Breast epithelium (tissue), 4 donors: ENCODE results near the gene ATP11C. TPM values are rescaled to one million over a fixed set of nuclear protein-coding genes. Genes with fewer than 3 reads are reported as not detected.

Experiments
- DNase-seq, 2 donors: peaks; one replicate each; pipeline ENCODE4 v3.0.0-alpha.2; 2019; ENCODE audit warnings: low spot score in 2 of 2
- H3K27ac ChIP-seq, 2 donors: fragments of 200-600 bp; sonication (generic) in 1 of 2; one replicate each; pipeline ENCODE4 v1.5.1; 2016 to 2019; ENCODE audit warnings: mild to moderate bottlenecking in 1 of 2
- H3K27me3 ChIP-seq, 2 donors: fragments of 200-600 bp; sonication (generic) in 1 of 2; one replicate each; pipeline versions ENCODE4 v1.5.1 to v1.6.0; 2017 to 2019; ENCODE audit warnings: control low read depth in 1 of 2, mild to moderate bottlenecking in 1 of 2
- H3K36me3 ChIP-seq: fragments of 200-600 bp; one replicate; pipeline ENCODE4 v1.5.1; 2019
- H3K4me1 ChIP-seq, 2 donors: fragments of 200-600 bp; sonication (generic); one replicate each; pipeline ENCODE4 v1.5.1; 2016 to 2019; ENCODE audit warnings: control low read depth in 1 of 2
- H3K4me3 ChIP-seq, 3 donors: fragments of 200-600 bp; sonication (generic); 1 replicate in 2 of 3; 2 replicates in 1 of 3; pipeline ENCODE4 v1.5.1; 2016 to 2019; ENCODE audit warnings: mild to moderate bottlenecking in 3 of 3, moderate library complexity in 2 of 3
- H3K9me3 ChIP-seq, 2 donors: fragments of 200-600 bp; sonication (generic) in 1 of 2; one replicate each; pipeline ENCODE4 v1.5.1; 2016 to 2019; ENCODE audit warnings: control low read depth in 1 of 2
- POLR2A ChIP-seq: fragments of 450-650 bp; IDR thresholded peaks from one replicate; pipeline ENCODE4 v1.6.1; 2016; ENCODE audit warnings: antibody characterized with exemption, mild to moderate bottlenecking, moderate library complexity
- POLR2AphosphoS5 ChIP-seq, 3 donors: sonication (generic); formaldehyde crosslinking; IDR thresholded peaks; one replicate each; pipeline ENCODE4 v1.6.1; 2017; ENCODE audit warnings: antibody characterized with exemption in 3 of 3
- intact Hi-C: fragments of 100-400 bp; cut with DNase I; formaldehyde crosslinking; loops from one replicate; pipeline ENCODE4 v1.15.1; 2023; ENCODE audit warnings: low total_unique reads
- total RNA-seq, 3 donors: library from RNA; depleted of rRNA; stranded (reverse); fragments of >200 nt; gene quantifications; one replicate each; pipeline ENCODE4 v1.1.0, GENCODE V29; 2016
- TF ChIP-seq, protein P1 (sequence below), 3 donors: fragments of 450-650 bp; IDR thresholded peaks; one replicate each; pipeline ENCODE4 v1.5.1; 2016 to 2017; ENCODE audit warnings: antibody characterized with exemption in 3 of 3, mild to moderate bottlenecking in 3 of 3, moderate library complexity in 3 of 3

Gene ATP11C
- total RNA-seq, 3 donors from 2014 or later, result 32.5 to 42.4 (median 34.1) TPM

DNA sequence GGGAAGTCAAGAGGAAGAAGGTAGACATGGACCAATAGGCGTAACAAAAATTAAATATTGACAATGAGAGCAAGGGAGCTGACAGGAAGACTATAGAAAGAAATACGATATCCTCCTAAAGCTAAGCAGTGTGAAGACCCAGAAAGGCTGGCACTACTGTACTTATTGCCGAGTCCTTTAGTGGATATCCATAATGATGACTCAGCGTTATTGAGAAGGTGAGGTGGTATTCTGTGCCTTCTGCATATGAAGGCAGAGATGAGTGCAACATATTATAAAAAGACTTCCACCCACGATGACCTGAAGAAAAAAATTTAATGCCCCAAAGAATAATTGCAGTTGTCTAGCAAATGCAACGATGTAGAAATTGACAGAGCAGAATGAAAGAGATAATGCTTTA, 211.9 kb downstream of the ATP11C start:
- H3K27me3 ChIP-seq, result peaks cover 0 to 9% of the 10 kb centered on the region in 2 donors
- no peak for DNase-seq
- H3K9me3 ChIP-seq, result no peaks in the 10 kb centered on the region
- no peaks in the 10 kb centered on the region for H3K36me3 ChIP-seq
- no peaks in the 10 kb centered on the region for H3K4me1 ChIP-seq
- no peak overlapping the region for H3K27ac ChIP-seq
- H3K4me3 ChIP-seq, result no peak overlapping the region
- intact Hi-C loops, result no loop called here
- no peak for TF ChIP-seq POLR2AphosphoS5 (IDR thresholded peaks at IDR 0.05)
- TF ChIP-seq, protein P1, sequence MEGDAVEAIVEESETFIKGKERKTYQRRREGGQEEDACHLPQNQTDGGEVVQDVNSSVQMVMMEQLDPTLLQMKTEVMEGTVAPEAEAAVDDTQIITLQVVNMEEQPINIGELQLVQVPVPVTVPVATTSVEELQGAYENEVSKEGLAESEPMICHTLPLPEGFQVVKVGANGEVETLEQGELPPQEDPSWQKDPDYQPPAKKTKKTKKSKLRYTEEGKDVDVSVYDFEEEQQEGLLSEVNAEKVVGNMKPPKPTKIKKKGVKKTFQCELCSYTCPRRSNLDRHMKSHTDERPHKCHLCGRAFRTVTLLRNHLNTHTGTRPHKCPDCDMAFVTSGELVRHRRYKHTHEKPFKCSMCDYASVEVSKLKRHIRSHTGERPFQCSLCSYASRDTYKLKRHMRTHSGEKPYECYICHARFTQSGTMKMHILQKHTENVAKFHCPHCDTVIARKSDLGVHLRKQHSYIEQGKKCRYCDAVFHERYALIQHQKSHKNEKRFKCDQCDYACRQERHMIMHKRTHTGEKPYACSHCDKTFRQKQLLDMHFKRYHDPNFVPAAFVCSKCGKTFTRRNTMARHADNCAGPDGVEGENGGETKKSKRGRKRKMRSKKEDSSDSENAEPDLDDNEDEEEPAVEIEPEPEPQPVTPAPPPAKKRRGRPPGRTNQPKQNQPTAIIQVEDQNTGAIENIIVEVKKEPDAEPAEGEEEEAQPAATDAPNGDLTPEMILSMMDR (IDR thresholded peaks at IDR 0.05), result no peak
- no peak for TF ChIP-seq POLR2A

DNA sequence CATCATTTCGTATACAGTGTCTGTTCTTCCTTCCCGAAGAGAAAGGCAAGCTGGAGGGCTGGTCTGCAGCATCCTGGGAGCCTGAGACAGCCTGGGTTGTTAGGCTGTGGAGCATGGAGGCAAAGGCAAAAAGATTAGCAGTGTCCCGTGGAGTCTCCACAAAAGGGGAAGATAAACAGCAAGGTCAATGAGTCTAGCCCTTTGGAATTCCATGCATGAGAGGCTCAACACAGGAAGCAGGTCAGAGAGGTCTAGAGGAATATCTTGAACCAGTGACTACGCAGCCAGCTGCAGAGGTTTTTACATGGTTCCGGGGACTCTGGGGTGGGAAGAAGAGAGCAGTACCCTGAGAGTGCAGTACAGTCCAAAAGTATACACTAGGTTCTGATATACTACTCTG, 212.7 kb downstream of the ATP11C start:
- Histone ChIP-seq H3K9me3 (no peaks in the 10 kb centered on the region), H3K27ac (no peak overlapping the region), H3K4me3 (no peak overlapping the region), H3K4me1 (no peaks in the 10 kb centered on the region), H3K27me3 (peaks cover 0 to 9% of the 10 kb centered on the region in 2 donors), H3K36me3 (no peaks in the 10 kb centered on the region)
- TF ChIP-seq POLR2A (no peak), POLR2AphosphoS5 (IDR thresholded peaks at IDR 0.05) (no peak)
- TF ChIP-seq, protein P1 (IDR thresholded peaks at IDR 0.05), result no peak
- intact Hi-C loops, result no loop called here
- DNase-seq, result no peak

DNA sequence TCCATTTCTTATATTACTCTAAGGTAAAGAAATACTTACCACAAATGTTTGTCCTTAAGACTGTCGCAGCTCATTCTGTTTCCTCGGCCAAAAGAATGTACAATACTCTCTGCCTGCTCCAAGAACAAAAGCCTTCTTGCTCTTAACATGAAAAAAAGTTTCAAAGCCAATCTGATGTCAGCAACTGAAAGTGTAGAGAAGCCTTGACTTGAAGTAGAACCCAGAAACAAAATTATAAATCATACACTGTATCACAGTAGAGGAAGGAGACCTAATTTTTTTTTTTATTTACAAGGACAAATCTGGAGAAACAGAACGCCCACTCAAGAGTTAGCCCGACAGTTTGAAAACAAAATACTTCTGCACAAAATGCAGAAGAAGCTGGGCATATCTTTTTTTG, 224.8 kb downstream of the ATP11C start, which contains the start of gene MCF2:
Gene MCF2 (minus strand): TSS at position 101 of the 400 bp plus-strand sequence. CDS start 56,423 bp downstream, outside the sequence.
- Histone ChIP-seq H3K4me1 (no peaks in the 10 kb centered on the region), H3K27me3 (peaks cover 0 to 2% of the 10 kb centered on the region in 2 donors), H3K4me3 (no peak within 1 kb of the TSS), H3K36me3 (no peaks in the 10 kb centered on the region), H3K27ac (no peak within 1 kb of the TSS), H3K9me3 (no peaks in the 10 kb centered on the region)
- TF ChIP-seq POLR2AphosphoS5 (IDR thresholded peaks at IDR 0.05), result no peak
- no peak for TF ChIP-seq POLR2A
- TF ChIP-seq, protein P1 (IDR thresholded peaks at IDR 0.05), result no peak
- DNase-seq, result no peak
- intact Hi-C loops, result no loop called here

DNA sequence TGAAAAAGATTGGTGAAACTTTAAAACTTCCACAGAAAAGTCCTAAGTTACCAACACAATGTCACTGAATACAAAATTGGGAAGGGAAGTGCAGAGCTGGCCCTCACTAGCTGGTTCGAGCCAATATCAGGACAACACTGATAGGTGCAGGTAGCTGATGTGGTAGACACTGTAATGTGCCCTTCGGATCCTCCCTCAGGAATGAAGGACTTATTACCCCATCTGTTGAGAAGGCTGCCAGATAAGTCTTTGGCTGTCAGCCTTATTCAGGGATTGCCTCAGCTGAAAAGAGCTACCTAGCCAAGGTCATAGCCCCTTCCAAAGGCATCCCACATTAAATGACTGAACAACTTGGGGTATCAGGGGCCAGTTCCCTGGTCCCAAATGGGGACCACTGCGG, 230.2 kb downstream of the ATP11C start:
- H3K4me1 ChIP-seq, result no peaks in the 10 kb centered on the region
- H3K27me3 ChIP-seq, result peaks cover 0 to 21% of the 10 kb centered on the region in 2 donors
- H3K4me3 ChIP-seq, result no peak overlapping the region
- no peak for TF ChIP-seq POLR2A
- TF ChIP-seq, protein P1 (IDR thresholded peaks at IDR 0.05), result no peak
- no peak for TF ChIP-seq POLR2AphosphoS5 (IDR thresholded peaks at IDR 0.05)
- DNase-seq, result no peak
- H3K9me3 ChIP-seq, result no peaks in the 10 kb centered on the region
- no peak overlapping the region for H3K27ac ChIP-seq
- intact Hi-C loops, result no loop called here
- H3K36me3 ChIP-seq, result no peaks in the 10 kb centered on the region

DNA sequence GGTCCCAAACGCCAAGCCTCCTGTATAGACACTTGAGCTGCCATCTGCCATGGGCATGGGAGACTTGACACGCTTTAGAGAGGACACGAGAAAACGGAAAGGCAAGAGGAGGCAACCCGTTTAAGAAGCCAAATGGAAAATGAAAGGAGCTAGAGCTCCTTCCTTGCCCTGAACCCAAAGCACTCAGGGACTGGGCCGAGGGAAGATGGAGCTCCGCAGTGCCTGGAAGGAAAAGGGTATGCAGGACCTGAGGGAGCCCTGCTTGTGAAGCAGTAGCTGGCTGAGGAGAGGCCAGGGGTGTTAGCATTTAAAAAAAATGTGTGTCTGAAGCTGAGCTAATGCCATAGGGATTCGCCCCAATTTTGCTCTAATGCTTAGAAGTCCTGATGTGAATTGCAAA, 239.9 kb downstream of the ATP11C start:
- intact Hi-C loops, result no loop called here
- Histone ChIP-seq H3K4me3 (peak overlapping the region in 2 of 3 donors; percentile 32 to 58), H3K4me1 (no peaks in the 10 kb centered on the region), H3K9me3 (no peaks in the 10 kb centered on the region), H3K36me3 (no peaks in the 10 kb centered on the region), H3K27me3 (peaks cover 0 to 37% of the 10 kb centered on the region in 2 donors), H3K27ac (no peak overlapping the region)
- no peak for TF ChIP-seq POLR2A
- DNase-seq, result no peak

DNA sequence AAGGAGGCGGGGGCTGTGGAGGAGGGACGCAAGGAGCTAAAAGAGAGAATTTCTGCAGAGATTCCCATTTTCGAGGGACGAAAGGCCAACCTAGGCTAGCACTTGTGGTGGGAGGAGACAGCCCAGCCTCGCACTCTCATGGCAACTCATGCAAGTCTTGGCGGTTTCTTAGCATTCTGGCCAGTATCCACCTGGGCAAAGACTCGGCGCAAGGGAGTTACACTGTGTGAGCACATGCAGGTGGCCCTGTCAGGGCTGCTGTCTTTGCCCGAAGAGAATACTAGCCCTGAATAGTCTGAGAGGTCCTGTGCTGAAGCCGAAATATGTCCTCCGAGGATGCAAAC, 240.4 kb downstream of the ATP11C start:
- Histone ChIP-seq H3K36me3 (no peaks in the 10 kb centered on the region), H3K4me1 (no peaks in the 10 kb centered on the region), H3K9me3 (no peaks in the 10 kb centered on the region), H3K27me3 (peaks cover 0 to 37% of the 10 kb centered on the region in 2 donors), H3K27ac (no peak overlapping the region), H3K4me3 (peak overlapping the region; percentile 32 to 58 (median 37))
- no peak for DNase-seq
- no peak for TF ChIP-seq POLR2A
- TF ChIP-seq POLR2AphosphoS5 (IDR thresholded peaks at IDR 0.05), result no peak
- TF ChIP-seq, protein P1 (IDR thresholded peaks at IDR 0.05), result no peak
- intact Hi-C loops, result no loop called here
